WTC11 (cell line): Measurements from ENCODE around the gene TRMU. TPM values are rescaled to one million over a fixed set of nuclear protein-coding genes. Genes with fewer than 3 reads are reported as not detected.

Experiments used
- ATAC-seq: fragments of 200-7000 bp; cut with Tn5 transposase; 2 replicates; pipeline ENCODE4 v1.10.0; 2021; ENCODE audit warnings: mild to moderate bottlenecking, moderate library complexity
- CTCF ChIA-PET: fragments of 300-600 bp; sonication (Branson Sonifier 250); formaldehyde crosslinking; loops from one replicate; lab custom pipeline; 2021; ENCODE audit warnings: antibody characterized with exemption; lab: Charles Lee
- POLR2A ChIA-PET: fragments of 350-600 bp; sonication (Branson Sonifier 250); formaldehyde crosslinking; loops from one replicate; lab custom pipeline; 2021; ENCODE audit warnings: antibody characterized with exemption; lab: Charles Lee
- DNase-seq: peaks from one replicate; pipeline ENCODE4 v3.0.0; 2021; ENCODE audit warnings: low spot score
- H3K27ac Mint-ChIP-seq: 2 replicates; pipeline ENCODE4 v1.8.0; 2021; ENCODE audit warnings: mixed read lengths
- H3K27me3 Mint-ChIP-seq: 2 replicates; pipeline ENCODE4 v1.8.0; 2021; ENCODE audit warnings: low read depth, mild to moderate bottlenecking, moderate library complexity, mixed read lengths
- H3K36me3 Mint-ChIP-seq: 2 replicates; pipeline ENCODE4 v1.8.0; 2021; ENCODE audit warnings: mixed read lengths
- H3K4me1 Mint-ChIP-seq: 2 replicates; pipeline ENCODE4 v1.8.0; 2022; ENCODE audit warnings: mixed read lengths
- H3K4me3 Mint-ChIP-seq: 2 replicates; pipeline ENCODE4 v1.8.0; 2021; ENCODE audit warnings: mild to moderate bottlenecking, moderate library complexity, mixed read lengths
- H3K9me3 Mint-ChIP-seq: 2 replicates; pipeline ENCODE4 v1.8.0; 2021; ENCODE audit warnings: mixed read lengths
- ATF3 ChIP-seq: sonication (generic); formaldehyde crosslinking; conservative IDR thresholded peaks from 2 replicates; pipeline ENCODE4 v1.8.1; 2022; ENCODE audit warnings: mild to moderate bottlenecking, missing genetic modification reagents
- ATF6 ChIP-seq: sonication (generic); formaldehyde crosslinking; IDR thresholded peaks from 2 replicates; pipeline ENCODE4 v1.8.1; 2023; ENCODE audit warnings: mild to moderate bottlenecking, missing genetic modification reagents
- CDX4 ChIP-seq: fragments of 250-450 bp; sonication (Bioruptor Pico); IDR thresholded peaks from 2 replicates; pipeline ENCODE4 v1.9.0; 2021; ENCODE audit warnings: moderate library complexity, mild to moderate bottlenecking, inconsistent platforms, borderline replicate concordance
- GRHL2 ChIP-seq: fragments of 250-450 bp; sonication (Bioruptor Pico); IDR thresholded peaks from 2 replicates; pipeline ENCODE4 v1.8.0; 2022; ENCODE audit warnings: mild to moderate bottlenecking, moderate library complexity; ENCODE audit not compliant: insufficient replicate concordance, severe bottlenecking
- HMGA2 ChIP-seq: fragments of 250-450 bp; sonication (Bioruptor Pico); IDR thresholded peaks from 2 replicates; pipeline ENCODE4 v1.4.0; 2021; ENCODE audit warnings: mild to moderate bottlenecking, moderate library complexity
- KAT7 ChIP-seq: sonication (generic); formaldehyde crosslinking; IDR thresholded peaks from 2 replicates; pipeline ENCODE4 v1.8.1; 2023; ENCODE audit warnings: missing genetic modification reagents, mild to moderate bottlenecking, borderline replicate concordance
- MXD4 ChIP-seq: fragments of 250-450 bp; sonication (Bioruptor Pico); IDR thresholded peaks from 2 replicates; pipeline ENCODE4 v1.8.0; 2021; ENCODE audit warnings: mild to moderate bottlenecking, moderate library complexity, borderline replicate concordance
- MYBL2 ChIP-seq: sonication (generic); formaldehyde crosslinking; IDR thresholded peaks from 2 replicates; pipeline ENCODE4 v1.8.1; 2023; ENCODE audit warnings: mild to moderate bottlenecking, moderate library complexity, missing genetic modification reagents
- NFATC4 ChIP-seq: fragments of 250-450 bp; sonication (Bioruptor Pico); IDR thresholded peaks from 2 replicates; pipeline ENCODE4 v1.9.0; 2021; ENCODE audit warnings: mild to moderate bottlenecking
- NFYB ChIP-seq: sonication (generic); formaldehyde crosslinking; conservative IDR thresholded peaks from 2 replicates; pipeline ENCODE4 v1.8.0; 2022; ENCODE audit warnings: low read depth, missing genetic modification reagents
- SMAD4 ChIP-seq: sonication (generic); formaldehyde crosslinking; IDR thresholded peaks from 2 replicates; pipeline ENCODE4 v1.8.0; 2022; ENCODE audit warnings: mild to moderate bottlenecking, missing genetic modification reagents
- SOX15 ChIP-seq: fragments of 250-450 bp; sonication (Bioruptor Pico); IDR thresholded peaks from 2 replicates; pipeline ENCODE4 v1.9.0; 2021; ENCODE audit warnings: mild to moderate bottlenecking
- TEAD1 ChIP-seq: sonication (generic); formaldehyde crosslinking; IDR thresholded peaks from 2 replicates; pipeline ENCODE4 v1.8.0; 2022; ENCODE audit warnings: mild to moderate bottlenecking, missing genetic modification reagents
- ZNF121 ChIP-seq: sonication (generic); formaldehyde crosslinking; IDR thresholded peaks from 2 replicates; pipeline ENCODE4 v1.8.0; 2023; ENCODE audit warnings: missing genetic modification reagents
- ZNF232 ChIP-seq: sonication (generic); formaldehyde crosslinking; IDR thresholded peaks from 2 replicates; pipeline ENCODE4 v1.8.0; 2022; ENCODE audit warnings: mild to moderate bottlenecking, missing genetic modification reagents
- ZNF263 ChIP-seq: sonication (generic); formaldehyde crosslinking; IDR thresholded peaks from 2 replicates; pipeline ENCODE4 v1.8.1; 2022; ENCODE audit warnings: low read depth, mild to moderate bottlenecking, moderate library complexity, missing genetic modification reagents
- ZNF423 ChIP-seq: fragments of 250-450 bp; sonication (Bioruptor Pico); IDR thresholded peaks from 2 replicates; pipeline ENCODE4 v2.1.2; 2022; ENCODE audit warnings: mild to moderate bottlenecking, moderate library complexity
- ZNF671 ChIP-seq: fragments of 250-450 bp; sonication (Bioruptor Pico); IDR thresholded peaks from 2 replicates; pipeline ENCODE4 v1.8.0; 2021; ENCODE audit warnings: mild to moderate bottlenecking
- total RNA-seq: library from RNA; stranded (reverse); gene quantifications from 3 replicates; pipeline ENCODE4 v1.2.3, GENCODE V29; 2021
- TF ChIP-seq, protein P1 (sequence below): fragments of 250-450 bp; sonication (Bioruptor Pico); IDR thresholded peaks from 2 replicates; pipeline ENCODE4 v1.9.0; 2021; ENCODE audit warnings: mild to moderate bottlenecking

Gene TRMU
- total RNA-seq, 1 experiment from 2014 or later = 103 TPM

DNA sequence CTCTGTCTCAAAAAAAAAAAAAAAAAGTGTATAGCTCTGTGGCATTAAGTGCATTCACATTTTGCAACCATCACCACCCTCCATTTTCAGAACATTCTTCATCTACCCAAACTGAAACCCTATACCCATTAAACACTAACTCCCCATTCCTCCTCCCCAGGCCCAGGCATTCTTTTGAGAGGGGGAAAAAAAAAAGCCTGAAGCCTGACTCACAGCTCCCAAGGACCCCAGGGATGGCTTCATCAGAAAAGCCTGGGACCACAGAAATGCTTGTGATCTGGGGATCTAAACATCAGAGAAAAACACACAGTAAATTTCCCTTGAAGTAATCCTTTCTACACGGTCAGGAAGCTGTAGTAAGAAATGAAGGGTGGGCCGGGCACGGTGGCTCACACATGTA lies 49.5 kb upstream of the TRMU start:
- ChIA-PET CTCF (no interaction called here), POLR2A (interaction anchor here (1.3 kb wide), 1 partner anchor 24 kb away, joined by 3 read pairs; no protein-coding TSS in a partner anchor)
- Mint-ChIP-seq H3K9me3 (no peaks in the 10 kb centered on the region), H3K4me3 (no peak overlapping the region), H3K27ac (no peak overlapping the region), H3K36me3 (peaks cover 20% of the 10 kb centered on the region), H3K4me1 (no peaks in the 10 kb centered on the region), H3K27me3 (no peaks in the 10 kb centered on the region)
- TF ChIP-seq SOX15 (no peak), ATF6 (CRISPR knock-in tag) (no peak), ZNF121 (CRISPR knock-in tag) (no peak), MYBL2 (no peak), ZNF671 (CRISPR knock-in tag) (no peak), NFYB (CRISPR knock-in tag) (no peak), SMAD4 (CRISPR knock-in tag) (no peak), MXD4 (CRISPR knock-in tag) (no peak), TEAD1 (CRISPR knock-in tag) (no peak), GRHL2 (no peak), ZNF423 (CRISPR knock-in tag) (no peak), KAT7 (CRISPR knock-in tag) (no peak)
- no peak for DNase-seq
- ATAC-seq = no peak

DNA sequence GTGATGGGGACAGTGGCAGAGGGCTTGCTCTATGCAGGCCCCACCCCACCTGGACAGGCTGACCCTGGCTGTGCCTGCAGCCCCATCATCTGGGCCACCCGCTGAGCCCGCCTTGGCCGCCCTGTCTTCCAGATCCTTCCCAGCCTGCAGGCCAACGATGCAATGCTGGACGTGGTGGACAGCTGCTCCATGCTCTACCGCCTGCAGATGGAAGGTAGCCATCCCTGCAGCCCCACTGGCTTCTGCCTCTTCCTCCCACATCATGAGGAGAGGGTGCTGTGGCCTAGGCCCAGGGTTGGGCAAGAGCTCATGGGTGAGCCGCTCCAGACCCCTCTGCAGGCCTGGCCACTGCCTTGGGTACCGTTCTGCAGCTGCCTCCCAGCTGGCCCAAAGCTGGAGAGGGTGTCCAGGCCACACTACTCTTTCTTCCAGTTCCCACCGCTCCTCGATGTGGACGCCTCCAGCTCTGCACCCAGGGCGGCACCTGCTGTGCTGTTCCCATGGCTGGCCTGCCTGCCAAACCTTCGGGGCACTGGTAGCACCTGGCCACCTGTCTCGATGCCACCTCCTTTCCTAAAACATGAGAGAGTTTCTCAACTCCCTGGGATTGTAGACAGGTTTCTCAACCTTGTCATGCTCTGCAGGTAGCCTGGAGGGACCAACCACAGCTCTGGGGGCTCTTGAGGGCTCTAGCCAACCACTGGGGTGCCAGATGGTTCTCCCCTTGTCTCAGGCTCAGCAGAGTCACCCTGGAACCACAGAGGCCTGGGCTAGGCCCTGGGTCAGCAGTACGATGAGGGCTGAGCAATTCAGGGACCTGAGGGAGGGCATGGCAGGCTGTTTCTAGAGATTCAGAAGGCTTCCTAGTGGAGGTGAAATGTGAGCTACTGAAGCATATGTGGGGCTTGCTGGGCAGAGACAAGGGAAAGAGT lies 48.3 kb upstream of the TRMU start:
- CTCF ChIA-PET = interaction anchor here (0.5 kb wide), 1 partner anchor 587 kb away, joined by 3 read pairs; no protein-coding TSS in a partner anchor
- no peak for ATAC-seq
- POLR2A ChIA-PET = interaction anchor here (0.7 to 1.3 kb wide), 2 partner anchors 25 to 1366 kb away, joined by 3 to 5 read pairs; no protein-coding TSS in a partner anchor

More for the DNA sequence above, 48.3 kb upstream of the TRMU start:
- DNase-seq = no peak
- TF ChIP-seq HMGA2 = no peak
- no peak for TF ChIP-seq CDX4 (CRISPR knock-in tag)
- TF ChIP-seq, protein P1, sequence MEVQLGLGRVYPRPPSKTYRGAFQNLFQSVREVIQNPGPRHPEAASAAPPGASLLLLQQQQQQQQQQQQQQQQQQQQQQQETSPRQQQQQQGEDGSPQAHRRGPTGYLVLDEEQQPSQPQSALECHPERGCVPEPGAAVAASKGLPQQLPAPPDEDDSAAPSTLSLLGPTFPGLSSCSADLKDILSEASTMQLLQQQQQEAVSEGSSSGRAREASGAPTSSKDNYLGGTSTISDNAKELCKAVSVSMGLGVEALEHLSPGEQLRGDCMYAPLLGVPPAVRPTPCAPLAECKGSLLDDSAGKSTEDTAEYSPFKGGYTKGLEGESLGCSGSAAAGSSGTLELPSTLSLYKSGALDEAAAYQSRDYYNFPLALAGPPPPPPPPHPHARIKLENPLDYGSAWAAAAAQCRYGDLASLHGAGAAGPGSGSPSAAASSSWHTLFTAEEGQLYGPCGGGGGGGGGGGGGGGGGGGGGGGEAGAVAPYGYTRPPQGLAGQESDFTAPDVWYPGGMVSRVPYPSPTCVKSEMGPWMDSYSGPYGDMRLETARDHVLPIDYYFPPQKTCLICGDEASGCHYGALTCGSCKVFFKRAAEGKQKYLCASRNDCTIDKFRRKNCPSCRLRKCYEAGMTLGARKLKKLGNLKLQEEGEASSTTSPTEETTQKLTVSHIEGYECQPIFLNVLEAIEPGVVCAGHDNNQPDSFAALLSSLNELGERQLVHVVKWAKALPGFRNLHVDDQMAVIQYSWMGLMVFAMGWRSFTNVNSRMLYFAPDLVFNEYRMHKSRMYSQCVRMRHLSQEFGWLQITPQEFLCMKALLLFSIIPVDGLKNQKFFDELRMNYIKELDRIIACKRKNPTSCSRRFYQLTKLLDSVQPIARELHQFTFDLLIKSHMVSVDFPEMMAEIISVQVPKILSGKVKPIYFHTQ (CRISPR knock-in tag) = no peak
- no peak for TF ChIP-seq ZNF232 (CRISPR knock-in tag)
- no peak for TF ChIP-seq NFATC4 (CRISPR knock-in tag)
- TF ChIP-seq KAT7 (CRISPR knock-in tag) = no peak
- TF ChIP-seq ATF3 (CRISPR knock-in tag) = no peak
- TF ChIP-seq TEAD1 (CRISPR knock-in tag) = no peak
- TF ChIP-seq ZNF263 (CRISPR knock-in tag) = no peak
- no peaks in the 10 kb centered on the region for H3K27me3 Mint-ChIP-seq
- H3K4me1 Mint-ChIP-seq = no peaks in the 10 kb centered on the region
- no peak overlapping the region for H3K4me3 Mint-ChIP-seq
- peaks cover 17% of the 10 kb centered on the region for H3K36me3 Mint-ChIP-seq
- no peaks in the 10 kb centered on the region for H3K9me3 Mint-ChIP-seq
- no peak overlapping the region; the same call in 1 of the 2 replicates for H3K27ac Mint-ChIP-seq
